Liver (tissue), 9 donors: ENCODE results near the gene BASP1. TPM values are rescaled to one million over a fixed set of nuclear protein-coding genes. Genes with fewer than 3 reads are reported as not detected.

ENCODE experiments used
- DNase-seq: peaks from one replicate; pipeline ENCODE4 v3.0.0-alpha.2; 2017; ENCODE audit warnings: low spot score
- H3K27ac ChIP-seq, 2 donors: one replicate each; pipeline ENCODE4 v1.7.0; 2013; ENCODE audit warnings: inconsistent platforms in 2 of 2, low read length in 2 of 2, control low read depth in 1 of 2, low read depth in 1 of 2, mild to moderate bottlenecking in 1 of 2
- H3K27me3 ChIP-seq, 4 donors: one replicate each; pipeline versions ENCODE4 v1.6.1 to v1.7.0; 2013; ENCODE audit warnings: low read length in 3 of 4, inconsistent platforms in 1 of 4, mild to moderate bottlenecking in 1 of 4, moderate library complexity in 1 of 4; ENCODE audit not compliant: control insufficient read depth in 4 of 4, insufficient read depth in 4 of 4
- H3K36me3 ChIP-seq, 4 donors: one replicate each; pipeline versions ENCODE4 v1.6.1 to v1.7.0; 2013; ENCODE audit warnings: low read length in 3 of 4, mild to moderate bottlenecking in 3 of 4, low read depth in 1 of 4, moderate library complexity in 1 of 4; ENCODE audit not compliant: control insufficient read depth in 4 of 4, insufficient read depth in 3 of 4
- H3K4me1 ChIP-seq, 4 donors: one replicate each; pipeline versions ENCODE4 v1.6.1 to v1.7.0; 2013; ENCODE audit warnings: low read length in 3 of 4, mild to moderate bottlenecking in 3 of 4, moderate library complexity in 1 of 4; ENCODE audit not compliant: control insufficient read depth in 4 of 4, insufficient read depth in 4 of 4
- H3K4me3 ChIP-seq, 3 donors: one replicate each; pipeline versions ENCODE4 v1.6.1 to v1.7.0; 2013; ENCODE audit warnings: low read length in 3 of 3, control low read depth in 1 of 3, low read depth in 1 of 3, mild to moderate bottlenecking in 1 of 3
- H3K9ac ChIP-seq, 2 donors: one replicate each; pipeline ENCODE4 v1.7.0; 2013; ENCODE audit warnings: low read length in 2 of 2, mild to moderate bottlenecking in 2 of 2, moderate library complexity in 2 of 2, control low read depth in 1 of 2, low read depth in 1 of 2
- H3K9me3 ChIP-seq, 4 donors: one replicate each; pipeline versions ENCODE4 v1.6.1 to v1.7.0; 2013; ENCODE audit warnings: low read length in 3 of 4; ENCODE audit not compliant: control insufficient read depth in 4 of 4
- ATF3 ChIP-seq: IDR thresholded peaks from 2 replicates; pipeline ENCODE4 v1.6.1; 2016; ENCODE audit warnings: antibody characterized with exemption
- EGR1 ChIP-seq, 2 donors: IDR thresholded peaks; 2 replicates each; pipeline ENCODE4 v1.6.1; 2016 to 2018; ENCODE audit warnings: antibody characterized with exemption in 2 of 2, low read depth in 2 of 2
- FOXA1 ChIP-seq: IDR thresholded peaks from 2 replicates; pipeline ENCODE4 v1.6.1; 2016; ENCODE audit warnings: antibody characterized with exemption
- FOXA2 ChIP-seq: IDR thresholded peaks from 2 replicates; pipeline ENCODE4 v1.6.1; 2016; ENCODE audit warnings: antibody characterized with exemption
- GABPA ChIP-seq, 2 donors: IDR thresholded peaks in 1 of 2; conservative IDR thresholded peaks in 1 of 2; 2 replicates each; pipeline ENCODE4 v1.6.1; 2016; ENCODE audit warnings: antibody characterized with exemption in 2 of 2, mild to moderate bottlenecking in 1 of 2, moderate library complexity in 1 of 2
- HNF4A ChIP-seq, 2 donors: conservative IDR thresholded peaks; 2 replicates each; pipeline ENCODE4 v1.6.1; 2016; ENCODE audit warnings: antibody characterized with exemption in 2 of 2, mild to moderate bottlenecking in 2 of 2
- HNF4G ChIP-seq: IDR thresholded peaks from 2 replicates; pipeline ENCODE4 v1.6.1; 2016; ENCODE audit warnings: antibody characterized with exemption
- JUND ChIP-seq, 2 donors: IDR thresholded peaks; 2 replicates each; pipeline ENCODE4 v1.6.1; 2016; ENCODE audit warnings: antibody characterized with exemption in 2 of 2
- MAX ChIP-seq: IDR thresholded peaks from 2 replicates; pipeline ENCODE4 v1.6.1; 2016; ENCODE audit warnings: antibody characterized with exemption
- NR2F2 ChIP-seq: IDR thresholded peaks from 2 replicates; pipeline ENCODE4 v1.6.1; 2016; ENCODE audit warnings: antibody characterized with exemption
- RAD21 ChIP-seq, 2 donors: IDR thresholded peaks; 2 replicates each; pipeline ENCODE4 v1.6.1; 2016; ENCODE audit warnings: antibody characterized with exemption in 2 of 2, mild to moderate bottlenecking in 2 of 2
- RXRA ChIP-seq, 2 donors: IDR thresholded peaks; 2 replicates each; pipeline ENCODE4 v1.6.1; 2017 to 2018; ENCODE audit warnings: antibody characterized with exemption in 2 of 2, mild to moderate bottlenecking in 1 of 2
- SP1 ChIP-seq: IDR thresholded peaks from 2 replicates; pipeline ENCODE4 v1.6.1; 2018; ENCODE audit warnings: antibody characterized with exemption, mild to moderate bottlenecking
- TAF1 ChIP-seq: conservative IDR thresholded peaks from 2 replicates; pipeline ENCODE4 v1.6.1; 2016; ENCODE audit warnings: antibody characterized with exemption, mild to moderate bottlenecking
- YY1 ChIP-seq: IDR thresholded peaks from 2 replicates; pipeline ENCODE4 v1.6.1; 2016; ENCODE audit warnings: antibody characterized with exemption, mild to moderate bottlenecking
- ZBTB33 ChIP-seq: IDR thresholded peaks from 2 replicates; pipeline ENCODE4 v1.6.1; 2016; ENCODE audit warnings: antibody characterized with exemption
- WGBS: extraction: QIAGEN DNeasy Blood & Tissue Kit; methylation state at CpG from one replicate; pipeline ENCODE4 v1.1.7; 2013; 5-methylcytosine and 5-hydroxymethylcytosine counted together
- polyA plus RNA-seq, 2 donors: library from polyadenylated mRNA; stranded (reverse) in 1 of 2; unstranded in 1 of 2; fragments of 200-250 nt in 1 of 2; fragments of >200 nt in 1 of 2; fragmentation: Nextera tagmentation in 1 of 2; extraction: Ambion mirVana in 1 of 2; gene quantifications; one replicate each; pipeline versions ENCODE4 v1.2.1 to v1.2.3, GENCODE V29; 2013 to 2015
- total RNA-seq, 2 donors: library from RNA; depleted of rRNA; stranded (reverse); fragments of >200 nt; gene quantifications; one replicate each; pipeline ENCODE4 v1.2.3, GENCODE V29; 2014
- TF ChIP-seq, protein P1 (sequence below): fragments of 150-350 bp; IDR thresholded peaks from 2 replicates; pipeline ENCODE4 v1.5.1; 2017; ENCODE audit warnings: improper control_type of control experiment, low read depth, low read length; ENCODE audit not compliant: missing input control
- TF ChIP-seq, protein P2 (sequence below): IDR thresholded peaks from 2 replicates; pipeline ENCODE4 v1.6.1; 2016; ENCODE audit warnings: antibody characterized with exemption, mild to moderate bottlenecking
- donor health status: healthy.
- donor health status: healthy.
- donor health status: healthy.
- donor health status: healthy.
- donor health status: healthy.

Gene BASP1
- total and polyA plus RNA-seq, 4 donors, result 1.2 to 17.0 (median 5.4) TPM

DNA sequence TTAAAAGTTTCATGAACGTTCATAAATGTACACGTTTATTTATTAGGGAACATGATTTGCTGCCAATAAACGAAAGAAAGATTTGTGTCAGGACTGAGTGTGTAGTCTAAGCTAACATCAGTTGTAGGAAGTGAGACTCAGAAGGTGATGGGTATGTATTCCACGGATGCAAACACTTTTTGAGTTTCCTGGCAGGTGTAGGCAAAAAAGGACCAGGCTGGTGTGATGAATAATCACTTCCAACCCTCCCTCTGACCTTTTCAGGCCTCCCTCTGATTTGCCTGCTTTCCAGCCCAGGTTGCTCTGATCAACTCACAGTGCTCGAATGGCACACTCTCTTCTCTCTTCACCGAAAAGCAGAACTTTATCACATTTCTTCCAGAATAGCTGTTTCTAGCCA, 51.8 kb downstream of the BASP1 start:
- Histone ChIP-seq H3K4me1 (no peaks in the 10 kb centered on the region), H3K27me3 (peaks cover 0 to 3% (median 0%) of the 10 kb centered on the region in 4 donors), H3K36me3 (no peaks in the 10 kb centered on the region), H3K4me3 (no peak overlapping the region), H3K9ac (no peak overlapping the region), H3K9me3 (no peaks in the 10 kb centered on the region), H3K27ac (no peak overlapping the region)
- no peak for DNase-seq
- TF ChIP-seq TAF1 (no peak), HNF4A (conservative IDR thresholded peaks at IDR 0.05) (no peak), MAX (no peak), GABPA (IDR thresholded peaks at IDR 0.05 in 1 of 2, conservative IDR thresholded peaks at IDR 0.05 in 1 of 2) (no peak), YY1 (no peak), RAD21 (IDR thresholded peaks at IDR 0.05) (no peak), FOXA1 (no peak), RXRA (IDR thresholded peaks at IDR 0.05) (no peak), ATF3 (no peak), SP1 (no peak)
- TF ChIP-seq, protein P1, sequence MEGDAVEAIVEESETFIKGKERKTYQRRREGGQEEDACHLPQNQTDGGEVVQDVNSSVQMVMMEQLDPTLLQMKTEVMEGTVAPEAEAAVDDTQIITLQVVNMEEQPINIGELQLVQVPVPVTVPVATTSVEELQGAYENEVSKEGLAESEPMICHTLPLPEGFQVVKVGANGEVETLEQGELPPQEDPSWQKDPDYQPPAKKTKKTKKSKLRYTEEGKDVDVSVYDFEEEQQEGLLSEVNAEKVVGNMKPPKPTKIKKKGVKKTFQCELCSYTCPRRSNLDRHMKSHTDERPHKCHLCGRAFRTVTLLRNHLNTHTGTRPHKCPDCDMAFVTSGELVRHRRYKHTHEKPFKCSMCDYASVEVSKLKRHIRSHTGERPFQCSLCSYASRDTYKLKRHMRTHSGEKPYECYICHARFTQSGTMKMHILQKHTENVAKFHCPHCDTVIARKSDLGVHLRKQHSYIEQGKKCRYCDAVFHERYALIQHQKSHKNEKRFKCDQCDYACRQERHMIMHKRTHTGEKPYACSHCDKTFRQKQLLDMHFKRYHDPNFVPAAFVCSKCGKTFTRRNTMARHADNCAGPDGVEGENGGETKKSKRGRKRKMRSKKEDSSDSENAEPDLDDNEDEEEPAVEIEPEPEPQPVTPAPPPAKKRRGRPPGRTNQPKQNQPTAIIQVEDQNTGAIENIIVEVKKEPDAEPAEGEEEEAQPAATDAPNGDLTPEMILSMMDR, result no peak
- TF ChIP-seq, protein P2, sequence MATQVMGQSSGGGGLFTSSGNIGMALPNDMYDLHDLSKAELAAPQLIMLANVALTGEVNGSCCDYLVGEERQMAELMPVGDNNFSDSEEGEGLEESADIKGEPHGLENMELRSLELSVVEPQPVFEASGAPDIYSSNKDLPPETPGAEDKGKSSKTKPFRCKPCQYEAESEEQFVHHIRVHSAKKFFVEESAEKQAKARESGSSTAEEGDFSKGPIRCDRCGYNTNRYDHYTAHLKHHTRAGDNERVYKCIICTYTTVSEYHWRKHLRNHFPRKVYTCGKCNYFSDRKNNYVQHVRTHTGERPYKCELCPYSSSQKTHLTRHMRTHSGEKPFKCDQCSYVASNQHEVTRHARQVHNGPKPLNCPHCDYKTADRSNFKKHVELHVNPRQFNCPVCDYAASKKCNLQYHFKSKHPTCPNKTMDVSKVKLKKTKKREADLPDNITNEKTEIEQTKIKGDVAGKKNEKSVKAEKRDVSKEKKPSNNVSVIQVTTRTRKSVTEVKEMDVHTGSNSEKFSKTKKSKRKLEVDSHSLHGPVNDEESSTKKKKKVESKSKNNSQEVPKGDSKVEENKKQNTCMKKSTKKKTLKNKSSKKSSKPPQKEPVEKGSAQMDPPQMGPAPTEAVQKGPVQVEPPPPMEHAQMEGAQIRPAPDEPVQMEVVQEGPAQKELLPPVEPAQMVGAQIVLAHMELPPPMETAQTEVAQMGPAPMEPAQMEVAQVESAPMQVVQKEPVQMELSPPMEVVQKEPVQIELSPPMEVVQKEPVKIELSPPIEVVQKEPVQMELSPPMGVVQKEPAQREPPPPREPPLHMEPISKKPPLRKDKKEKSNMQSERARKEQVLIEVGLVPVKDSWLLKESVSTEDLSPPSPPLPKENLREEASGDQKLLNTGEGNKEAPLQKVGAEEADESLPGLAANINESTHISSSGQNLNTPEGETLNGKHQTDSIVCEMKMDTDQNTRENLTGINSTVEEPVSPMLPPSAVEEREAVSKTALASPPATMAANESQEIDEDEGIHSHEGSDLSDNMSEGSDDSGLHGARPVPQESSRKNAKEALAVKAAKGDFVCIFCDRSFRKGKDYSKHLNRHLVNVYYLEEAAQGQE, result no peak
- 69% methylated on average over 6 of the region's 6 CpGs for WGBS

- H3K36me3 ChIP-seq, result peaks cover 0 to 3% (median 0%) of the 10 kb centered on the region in 4 donors
- peaks cover 0 to 2% (median 0%) of the 10 kb centered on the region in 4 donors for H3K9me3 ChIP-seq
- DNase-seq, result no peak
- no peak overlapping the region for H3K27ac ChIP-seq
- H3K4me3 ChIP-seq, result no peak overlapping the region
- peaks cover 0 to 3% (median 0%) of the 10 kb centered on the region in 4 donors for H3K27me3 ChIP-seq
- H3K4me1 ChIP-seq, result no peaks in the 10 kb centered on the region
- WGBS, result 92% methylated on average over 3 of the region's 3 CpGs
- H3K9ac ChIP-seq, result no peak overlapping the region
- TF ChIP-seq YY1 (no peak), EGR1 (IDR thresholded peaks at IDR 0.05; ENCODE audit: low read depth in 2 of 2) (no peak), SP1 (no peak), TAF1 (no peak), FOXA2 (no peak), JUND (IDR thresholded peaks at IDR 0.05) (no peak), ATF3 (no peak), ZBTB33 (no peak), RAD21 (IDR thresholded peaks at IDR 0.05) (no peak), HNF4G (no peak), FOXA1 (no peak), RXRA (IDR thresholded peaks at IDR 0.05) (no peak), GABPA (IDR thresholded peaks at IDR 0.05 in 1 of 2, conservative IDR thresholded peaks at IDR 0.05 in 1 of 2) (no peak), NR2F2 (no peak)
- TF ChIP-seq, protein P2, result no peak
Observed at GRCh38 chr5:17272111-17272510, 54.7 kb downstream of the BASP1 start.
